ENCODE measurements around the gene HSP90AB1.
A peak's percentile ranks its signal among the peaks of the same experiment; 100 is the strongest.

The HSP90AB1 gene

GRCh38 chr6:44269178-44269920 lies 22.4 kb downstream of the HSP90AB1 start:
- DNase-seq (ENCODE audit: low spot score): no peak

- no peak for DNase-seq (ENCODE audit: low spot score)
Measured at GRCh38 chr6:44269921-44270525, 23.1 kb downstream of the HSP90AB1 start, which contains the start of gene TMEM151B. TMEM151B (plus strand) TSS chr6:44270450; CDS start chr6:44270743, 293 bp downstream.

- DNase-seq (ENCODE audit: low spot score): peak; percentile 45
Measured at GRCh38 chr6:44270526-44271405, 23.9 kb downstream of the HSP90AB1 start.

DNA sequence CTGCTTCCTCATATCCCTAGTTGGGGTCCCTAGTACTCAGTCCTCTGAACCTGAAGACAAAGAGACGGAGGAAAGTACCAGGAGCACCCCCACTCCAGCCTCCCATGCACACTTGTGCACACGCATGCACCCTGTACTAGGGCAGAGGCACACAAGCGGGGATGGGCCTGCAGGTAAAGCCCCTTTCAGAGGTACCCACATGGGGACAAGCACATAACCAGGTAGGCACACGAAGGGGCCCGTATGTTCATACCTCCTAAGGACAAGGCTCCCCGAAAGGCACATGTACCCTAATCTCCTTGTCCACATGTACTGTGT lies 24.5 kb downstream of the HSP90AB1 start:
- DNase-seq (ENCODE audit: low spot score): no peak

DNA sequence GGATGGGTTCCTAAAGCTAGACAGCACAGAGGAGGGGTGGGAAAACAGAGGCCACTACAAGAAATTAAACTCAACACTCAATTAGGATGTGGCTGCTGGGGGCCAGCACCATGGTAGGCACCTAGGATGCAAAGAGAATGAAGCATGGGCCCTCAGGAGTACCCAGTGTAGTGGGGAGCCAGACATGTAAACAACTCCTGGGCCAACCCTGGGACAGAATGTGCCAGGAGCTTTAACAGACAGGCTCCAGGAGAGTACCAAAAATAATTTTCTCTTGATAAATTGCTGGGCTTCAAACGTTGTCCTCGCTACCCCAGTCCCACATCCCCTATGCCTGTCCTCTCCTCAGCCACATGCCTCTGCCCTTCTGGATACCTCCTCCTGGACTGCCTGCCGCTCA lies 25.0 kb downstream of the HSP90AB1 start:
- DNase-seq (ENCODE audit: low spot score): no peak

DNA sequence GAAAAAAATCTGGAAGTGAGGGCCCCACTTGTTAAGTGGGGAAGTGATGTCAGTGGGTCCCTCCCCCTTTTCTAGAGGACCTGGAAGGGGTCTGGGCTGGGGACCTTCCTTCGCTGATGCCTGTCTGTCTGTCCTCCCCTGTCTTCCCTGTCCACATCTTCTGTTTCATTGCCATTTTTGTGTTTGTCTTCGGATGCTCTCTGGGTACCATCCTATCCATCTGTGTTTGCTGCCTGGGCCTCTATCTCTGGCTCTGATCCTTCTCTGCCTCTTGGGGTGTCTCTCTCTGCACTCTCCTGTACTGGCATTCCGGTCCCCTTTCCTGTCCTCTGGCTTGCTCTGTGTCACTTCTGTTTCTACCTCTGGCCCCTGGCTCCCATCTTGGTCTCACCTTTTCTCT lies 25.6 kb downstream of the HSP90AB1 start:
- DNase-seq (ENCODE audit: low spot score): no peak

- no peak for DNase-seq (ENCODE audit: low spot score)
Measured at GRCh38 chr6:44272999-44273566, 26.2 kb downstream of the HSP90AB1 start.

GRCh38 chr6:44273617-44274016 lies 26.7 kb downstream of the HSP90AB1 start:
- no peak for DNase-seq (ENCODE audit: low spot score)

- no peak for DNase-seq (ENCODE audit: low spot score)
Measured at GRCh38 chr6:44275271-44275748, 28.4 kb downstream of the HSP90AB1 start.

DNA sequence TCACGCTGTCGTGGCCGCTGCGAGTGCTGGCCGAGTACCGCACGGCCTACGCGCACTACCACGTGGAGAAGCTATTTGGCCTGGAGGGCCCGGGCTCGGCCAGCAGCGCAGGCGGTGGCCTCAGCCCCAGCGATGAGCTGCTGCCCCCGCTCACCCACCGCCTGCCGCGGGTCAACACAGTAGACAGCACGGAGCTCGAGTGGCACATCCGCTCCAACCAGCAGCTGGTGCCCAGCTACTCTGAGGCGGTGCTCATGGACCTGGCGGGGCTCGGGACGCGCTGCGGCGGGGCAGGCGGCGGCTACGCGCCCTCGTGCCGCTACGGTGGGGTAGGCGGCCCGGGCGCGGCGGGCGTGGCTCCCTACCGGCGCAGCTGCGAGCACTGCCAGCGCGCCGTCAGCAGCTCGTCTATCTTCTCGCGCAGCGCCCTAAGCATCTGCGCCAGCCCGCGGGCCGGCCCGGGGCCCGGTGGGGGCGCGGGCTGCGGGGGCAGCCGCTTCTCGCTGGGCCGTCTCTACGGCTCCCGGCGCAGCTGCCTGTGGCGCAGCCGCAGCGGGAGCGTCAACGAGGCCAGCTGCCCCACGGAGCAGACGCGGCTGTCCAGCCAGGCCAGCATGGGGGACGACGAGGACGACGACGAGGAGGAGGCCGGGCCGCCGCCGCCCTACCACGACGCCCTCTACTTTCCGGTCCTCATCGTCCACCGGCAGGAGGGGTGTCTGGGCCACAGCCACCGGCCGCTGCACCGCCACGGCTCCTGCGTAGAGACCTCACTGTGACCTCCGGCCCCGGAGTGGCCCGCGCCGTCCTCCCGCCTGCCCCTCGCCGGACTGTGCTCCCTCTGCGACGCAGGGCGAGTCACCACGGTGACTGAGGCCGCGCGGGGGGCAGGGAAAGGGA lies 29.1 kb downstream of the HSP90AB1 start:
- DNase-seq (ENCODE audit: low spot score): no peak

DNA sequence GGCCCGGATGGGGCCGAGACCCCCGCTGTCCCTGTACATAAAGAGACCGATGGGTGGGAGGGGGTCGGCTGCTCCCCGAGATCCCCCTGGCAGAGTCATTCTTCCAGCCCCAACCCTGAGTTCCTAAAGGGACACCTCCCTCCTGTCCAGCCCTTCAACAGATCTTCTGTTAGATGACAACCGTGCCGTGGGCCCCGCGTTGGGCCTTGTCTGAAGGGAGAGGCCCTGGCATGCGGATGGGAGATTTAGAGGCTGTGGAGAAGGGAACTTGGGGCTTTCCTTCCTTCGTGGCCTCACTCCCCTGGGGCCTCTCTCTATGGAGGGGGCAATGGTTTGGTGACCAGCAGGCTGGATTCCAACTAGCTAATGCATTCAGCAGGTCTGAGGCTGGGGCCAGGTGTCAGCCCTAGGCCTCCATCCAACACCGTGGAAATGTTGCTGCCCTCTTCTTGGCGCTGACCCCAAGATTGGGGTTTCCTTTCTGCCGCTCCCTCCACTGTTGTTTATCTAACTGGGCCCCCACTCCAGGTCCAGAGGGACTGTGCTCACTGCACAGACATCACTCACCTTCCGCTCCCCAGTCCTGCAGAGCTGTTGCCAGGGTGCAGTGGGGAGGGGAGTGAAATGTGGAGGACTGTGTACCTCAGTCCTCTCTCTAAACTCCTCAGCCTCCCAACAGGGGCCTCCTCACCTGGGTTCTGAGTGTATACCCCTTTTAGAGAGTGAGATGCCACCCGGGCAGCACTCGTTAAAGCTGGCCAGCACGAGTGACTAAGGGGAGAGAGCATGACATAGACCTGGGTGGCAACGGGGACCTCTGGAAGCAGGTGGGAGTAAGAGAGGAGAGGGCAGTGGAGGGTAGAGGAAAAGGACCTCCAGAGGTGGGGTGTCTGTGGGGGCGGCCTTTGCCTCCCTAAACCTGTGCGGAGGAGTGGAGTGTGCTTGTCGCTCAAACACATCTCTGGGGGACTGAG lies 30.1 kb downstream of the HSP90AB1 start:
- DNase-seq (ENCODE audit: low spot score): no peak

DNA sequence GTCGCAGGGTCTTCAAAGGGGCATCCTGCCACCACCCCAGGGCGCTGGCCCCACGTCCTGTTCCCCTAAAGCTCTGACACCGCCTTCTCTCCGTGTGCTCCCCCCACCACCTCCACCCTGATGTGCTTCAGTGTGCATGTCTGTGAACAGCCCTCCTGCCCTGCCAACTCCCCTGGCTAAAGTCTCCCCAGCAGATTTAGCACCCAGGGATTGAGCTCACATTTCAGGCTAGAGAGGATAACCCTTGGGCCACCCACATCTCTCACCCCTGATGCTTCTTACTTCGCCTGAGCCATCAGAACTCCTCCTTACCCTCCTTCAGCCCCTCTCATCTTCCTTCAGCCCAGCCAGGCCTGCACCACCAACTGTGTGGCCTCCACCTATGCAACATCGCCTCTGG lies 30.9 kb downstream of the HSP90AB1 start:
- no peak for DNase-seq (ENCODE audit: low spot score)

- no peak for DNase-seq (ENCODE audit: low spot score)
Measured at GRCh38 chr6:44278315-44278714, 31.4 kb downstream of the HSP90AB1 start.

DNA sequence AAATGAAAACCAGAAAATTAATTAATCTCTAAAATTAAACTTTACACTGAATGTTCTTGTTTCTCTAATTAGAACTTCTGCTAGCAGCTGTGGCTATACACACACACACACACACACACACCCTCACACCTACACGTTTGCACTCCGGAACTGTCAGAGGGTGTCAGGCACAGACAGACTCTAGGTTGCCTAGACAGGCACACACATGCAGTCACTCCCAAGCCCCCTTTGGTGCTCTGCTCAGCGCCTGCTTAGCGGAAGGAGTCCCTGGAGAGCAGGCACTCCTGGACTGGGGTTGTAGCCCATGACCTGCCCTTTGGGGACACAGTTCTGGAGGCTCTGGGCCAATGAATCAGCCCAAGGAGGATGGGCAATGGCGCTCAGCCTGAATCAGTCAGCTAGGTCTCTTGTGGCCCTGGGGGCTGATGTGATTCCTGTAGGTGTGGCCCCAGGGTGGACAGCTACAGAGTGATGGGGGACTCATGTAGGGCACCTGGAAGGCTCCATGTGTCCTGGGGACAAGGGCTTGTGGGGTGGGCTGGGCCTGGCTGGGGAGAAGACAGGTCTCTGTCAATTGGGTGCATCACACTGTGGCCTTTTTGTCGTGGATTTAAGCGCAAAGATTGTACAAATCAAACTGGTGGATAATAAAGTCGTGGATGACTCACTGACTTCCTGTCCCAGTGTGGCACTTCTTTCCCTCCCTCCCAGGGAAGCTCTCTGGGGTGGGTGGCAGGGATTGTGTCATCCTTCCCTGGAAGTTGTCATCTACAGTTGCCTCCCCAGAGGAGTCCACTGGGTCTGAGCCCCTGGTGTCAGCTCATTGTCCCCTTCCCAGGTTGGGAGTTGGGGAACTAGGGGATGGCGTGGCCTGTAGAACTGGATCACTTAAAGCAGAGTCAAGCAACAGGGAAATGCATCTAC lies 32.1 kb downstream of the HSP90AB1 start:
- no peak for DNase-seq (ENCODE audit: low spot score)

- DNase-seq (ENCODE audit: low spot score): no peak
Measured at GRCh38 chr6:44284121-44284520, 37.2 kb downstream of the HSP90AB1 start.

- DNase-seq (ENCODE audit: low spot score): no peak
Measured at GRCh38 chr6:44284867-44285266, 38.0 kb downstream of the HSP90AB1 start.

DNA sequence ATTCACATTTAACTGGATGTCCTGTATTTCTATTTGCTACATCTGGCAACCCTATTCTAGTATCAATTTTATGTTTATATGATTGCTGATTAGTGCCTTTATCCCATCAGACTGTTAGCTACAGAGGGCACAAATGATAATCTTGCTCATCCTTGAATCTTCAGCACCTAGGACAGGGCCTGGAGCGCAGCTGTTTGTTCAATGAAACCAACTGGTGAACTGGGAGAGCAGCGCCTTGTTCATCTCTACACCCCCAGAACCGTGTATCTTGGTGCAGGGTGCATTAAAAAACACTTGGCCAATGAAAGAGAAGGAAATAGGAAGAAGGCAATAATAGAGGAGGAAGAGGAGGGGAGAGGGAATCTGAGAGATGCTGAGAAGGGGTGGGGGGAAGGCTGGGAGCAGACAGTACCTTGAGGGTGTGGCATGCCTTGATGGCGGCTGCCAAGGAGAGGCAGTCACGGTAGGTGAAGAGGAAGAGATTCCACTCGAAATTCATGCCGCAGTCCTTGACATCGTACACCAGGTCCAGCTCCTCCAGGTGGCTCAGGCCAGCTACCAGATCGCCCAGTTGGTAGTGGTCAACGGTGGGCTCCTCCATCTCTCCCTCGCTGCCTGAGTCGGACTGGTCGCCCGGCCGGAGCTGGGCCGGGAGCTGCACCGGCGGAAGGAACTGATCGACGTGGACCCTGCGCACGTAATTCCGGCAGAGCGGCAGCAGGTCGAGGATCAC lies 38.8 kb downstream of the HSP90AB1 start:
- no peak for DNase-seq (ENCODE audit: low spot score)

DNA sequence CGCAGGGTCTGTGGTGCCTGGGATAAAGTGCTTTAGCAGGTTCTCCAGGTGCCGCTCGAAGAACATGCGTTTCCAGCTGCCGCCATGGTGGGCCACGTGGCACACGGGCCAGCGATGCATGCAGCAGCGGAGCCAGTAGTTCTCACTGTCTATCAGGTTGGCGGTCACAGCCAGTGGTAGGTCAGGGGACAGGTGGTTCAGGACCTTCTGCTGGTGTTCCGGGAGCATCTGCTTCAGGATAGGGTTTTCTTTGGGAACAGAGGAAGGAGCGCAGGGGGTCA lies 39.3 kb downstream of the HSP90AB1 start:
- DNase-seq (ENCODE audit: low spot score): no peak

- DNase-seq (ENCODE audit: low spot score): no peak
Measured at GRCh38 chr6:44286747-44287146, 39.8 kb downstream of the HSP90AB1 start.
